GM12891 (cell line): Measurements from ENCODE around the gene CENPB.

Experiments used
- POLR2A ChIP-seq: IDR thresholded peaks from 2 replicates; pipeline ENCODE4 v1.6.1; 2011; ENCODE audit warnings: low read depth, low read length, control low read depth
- POU2F2 ChIP-seq: IDR thresholded peaks from 2 replicates; pipeline ENCODE4 v1.6.1; 2011; ENCODE audit warnings: low read depth, mild to moderate bottlenecking, control low read depth, low read length, moderate library complexity
- TAF1 ChIP-seq: IDR thresholded peaks from 2 replicates; pipeline ENCODE4 v1.6.1; 2011; ENCODE audit warnings: low read depth, low read length, control low read depth

- TF ChIP-seq TAF1 (no peak), POLR2A (no peak), POU2F2 (no peak)
Observed at GRCh38 chr20:3813848-3814581, 27.5 kb upstream of the CENPB start.
